Muscle layer of duodenum (tissue), 2 donors: ENCODE measurements around the gene C10orf67.
A peak's percentile ranks its signal among the peaks of the same experiment; 100 is the strongest.
"Not testable (repeated sequence)": the region's sequence is repeated elsewhere in the genome, so short reads cannot be mapped to it uniquely, and the experiment has no call there.

Experiments used
- H3K27ac ChIP-seq: one replicate; pipeline ENCODE4 v1.7.0; 2013; ENCODE audit warnings: mild to moderate bottlenecking, low read length
- H3K27me3 ChIP-seq: one replicate; pipeline ENCODE4 v1.7.0; 2013; ENCODE audit warnings: low read depth, mild to moderate bottlenecking, control low read depth, low read length
- H3K36me3 ChIP-seq, 2 donors: one replicate each; pipeline ENCODE4 v1.7.0; 2013; ENCODE audit warnings: low read length in 2 of 2, control low read depth in 1 of 2, mild to moderate bottlenecking in 1 of 2; ENCODE audit not compliant: insufficient read depth in 2 of 2, control insufficient read depth in 1 of 2
- H3K4me1 ChIP-seq, 2 donors: one replicate each; pipeline ENCODE4 v1.7.0; 2013; ENCODE audit warnings: low read length in 2 of 2, mild to moderate bottlenecking in 2 of 2, control low read depth in 1 of 2, moderate library complexity in 1 of 2; ENCODE audit not compliant: insufficient read depth in 2 of 2, control insufficient read depth in 1 of 2
- H3K4me3 ChIP-seq, 2 donors: one replicate each; pipeline ENCODE4 v1.7.0; 2013; ENCODE audit warnings: low read length in 2 of 2, low read depth in 1 of 2, mild to moderate bottlenecking in 1 of 2
- H3K9me3 ChIP-seq, 2 donors: one replicate each; pipeline ENCODE4 v1.7.0; 2013; ENCODE audit warnings: low read length in 2 of 2, control low read depth in 1 of 2, mild to moderate bottlenecking in 1 of 2; ENCODE audit not compliant: control insufficient read depth in 1 of 2
- donor health status: healthy.

The C10orf67 gene

GRCh38 chr10:23361665-23362064 is 17.1 kb upstream of the C10orf67 start:
- Histone ChIP-seq H3K36me3 (no peaks in the 10 kb centered on the region), H3K4me3 (no peak overlapping the region), H3K27me3 (no peaks in the 10 kb centered on the region), H3K9me3 (no peaks in the 10 kb centered on the region), H3K27ac (no peak overlapping the region), H3K4me1 (no peaks in the 10 kb centered on the region)

- H3K36me3 ChIP-seq, result no peaks in the 10 kb centered on the region
- no peak overlapping the region for H3K27ac ChIP-seq
- H3K4me3 ChIP-seq, result no peak overlapping the region
- no peaks in the 10 kb centered on the region for H3K27me3 ChIP-seq
- H3K4me1 ChIP-seq, result no peaks in the 10 kb centered on the region
- no peaks in the 10 kb centered on the region for H3K9me3 ChIP-seq
These were observed 15.2 kb upstream of the C10orf67 start for GRCh38 chr10:23359692-23360380.

- Histone ChIP-seq H3K4me1 (no peaks in the 10 kb centered on the region), H3K4me3 (no peak overlapping the region)
These were observed 13.8 kb upstream of the C10orf67 start for GRCh38 chr10:23358357-23358756.

GRCh38 chr10:23354630-23355279 is 10.2 kb upstream of the C10orf67 start:
- no peak overlapping the region for H3K4me3 ChIP-seq
- H3K27ac ChIP-seq, result no peak overlapping the region
- H3K9me3 ChIP-seq, result no peaks in the 10 kb centered on the region
- H3K36me3 ChIP-seq, result no peaks in the 10 kb centered on the region
- no peaks in the 10 kb centered on the region for H3K27me3 ChIP-seq
- H3K4me1 ChIP-seq, result no peaks in the 10 kb centered on the region

More at GRCh38 chr10:23358357-23358756, 13.8 kb upstream of the C10orf67 start:
- H3K36me3 ChIP-seq, result no peaks in the 10 kb centered on the region
- H3K27me3 ChIP-seq, result no peaks in the 10 kb centered on the region
- H3K27ac ChIP-seq, result no peak overlapping the region
- H3K9me3 ChIP-seq, result no peaks in the 10 kb centered on the region

GRCh38 chr10:23351926-23352519 is 7.4 kb upstream of the C10orf67 start:
- H3K4me1 ChIP-seq, result no peaks in the 10 kb centered on the region
- no peaks in the 10 kb centered on the region for H3K27me3 ChIP-seq
- H3K36me3 ChIP-seq, result no peaks in the 10 kb centered on the region
- no peak overlapping the region for H3K27ac ChIP-seq
- H3K9me3 ChIP-seq, result no peaks in the 10 kb centered on the region
- H3K4me3 ChIP-seq, result no peak overlapping the region

GRCh38 chr10:23350706-23351105 is 6.1 kb upstream of the C10orf67 start:
- not testable (repeated sequence) for H3K4me1 ChIP-seq, H3K4me3 ChIP-seq, H3K36me3 ChIP-seq, H3K27ac ChIP-seq, H3K27me3 ChIP-seq, H3K9me3 ChIP-seq

- Histone ChIP-seq H3K4me1 (peaks cover 0 to 3% of the 10 kb centered on the region in 2 donors), H3K4me3 (no peak overlapping the region), H3K27me3 (peaks cover 5% of the 10 kb centered on the region), H3K36me3 (no peaks in the 10 kb centered on the region), H3K9me3 (no peaks in the 10 kb centered on the region), H3K27ac (no peak overlapping the region)
These were observed 1.3 kb upstream of the C10orf67 start for GRCh38 chr10:23345861-23346260.

GRCh38 chr10:23343591-23344240 is 881 bp downstream of the C10orf67 start:
- H3K27ac ChIP-seq, result no peak overlapping the region
- H3K9me3 ChIP-seq, result no peaks in the 10 kb centered on the region
- no peaks in the 10 kb centered on the region for H3K36me3 ChIP-seq
- H3K4me3 ChIP-seq, result peak overlapping the region; percentile 31 to 60
- H3K27me3 ChIP-seq, result peaks cover 5% of the 10 kb centered on the region
- peaks cover 0 to 3% of the 10 kb centered on the region in 2 donors for H3K4me1 ChIP-seq

GRCh38 chr10:23342213-23342884 is 2.2 kb downstream of the C10orf67 start:
- peaks cover 0 to 3% of the 10 kb centered on the region in 2 donors for H3K4me1 ChIP-seq
- H3K27ac ChIP-seq, result no peak overlapping the region
- H3K9me3 ChIP-seq, result no peaks in the 10 kb centered on the region
- no peaks in the 10 kb centered on the region for H3K36me3 ChIP-seq
- H3K4me3 ChIP-seq, result no peak overlapping the region
- peaks cover 5% of the 10 kb centered on the region for H3K27me3 ChIP-seq

GRCh38 chr10:23341004-23341403 is 3.6 kb downstream of the C10orf67 start:
- Histone ChIP-seq H3K4me1 (peaks cover 0 to 3% of the 10 kb centered on the region in 2 donors), H3K9me3 (no peaks in the 10 kb centered on the region), H3K4me3 (no peak overlapping the region), H3K27me3 (peaks cover 5% of the 10 kb centered on the region), H3K36me3 (no peaks in the 10 kb centered on the region), H3K27ac (no peak overlapping the region)

GRCh38 chr10:23340354-23340753 is 4.2 kb downstream of the C10orf67 start:
- peaks cover 0 to 3% of the 10 kb centered on the region in 2 donors for H3K4me1 ChIP-seq
- H3K4me3 ChIP-seq, result no peak overlapping the region
- H3K27ac ChIP-seq, result no peak overlapping the region
- H3K27me3 ChIP-seq, result peaks cover 5% of the 10 kb centered on the region
- H3K9me3 ChIP-seq, result no peaks in the 10 kb centered on the region
- no peaks in the 10 kb centered on the region for H3K36me3 ChIP-seq
